Activated CD8-positive, alpha-beta T cell treated with anti-CD3 and anti-CD28 coated beads, Interleukin-2, amount 10 ng/mL, durations not matched to agents 7 days and 5 days (primary cell): ENCODE data around the gene VARS2. TPM values are rescaled to one million over a fixed set of nuclear protein-coding genes. Genes with fewer than 3 reads are reported as not detected.
A peak's percentile ranks its signal among the peaks of the same experiment; 100 is the strongest.

Experiments
- ATAC-seq: fragments of 150-1000 bp; cut with Tn5 transposase; one replicate; pipeline ENCODE4 v1.10.0; 2021; ENCODE audit warnings: moderate library complexity
- CTCF ChIA-PET: fragments of 350-600 bp; sonication (Branson Sonifier 250); formaldehyde crosslinking; loops from one replicate; lab custom pipeline; 2021; ENCODE audit warnings: antibody characterized with exemption; lab: Charles Lee
- POLR2A ChIA-PET: fragments of 350-600 bp; sonication (Branson Sonifier 250); formaldehyde crosslinking; loops from one replicate; lab custom pipeline; 2021; ENCODE audit warnings: antibody characterized with exemption; lab: Charles Lee
- DNase-seq: peaks from one replicate; pipeline ENCODE4 v3.0.0-alpha.2; 2020
- H3K27ac Mint-ChIP-seq: one replicate; pipeline ENCODE4 v1.8.0; 2021; ENCODE audit warnings: mild to moderate bottlenecking, mixed read lengths
- H3K27me3 Mint-ChIP-seq: one replicate; pipeline ENCODE4 v1.8.0; 2021; ENCODE audit warnings: low read depth, mixed read lengths
- H3K36me3 Mint-ChIP-seq: one replicate; pipeline ENCODE4 v1.8.0; 2021; ENCODE audit warnings: low read depth, mixed read lengths
- H3K4me1 Mint-ChIP-seq: one replicate; pipeline ENCODE4 v1.8.0; 2021; ENCODE audit warnings: low read depth, mixed read lengths
- H3K4me3 Mint-ChIP-seq: one replicate; pipeline ENCODE4 v1.8.0; 2021; ENCODE audit warnings: mild to moderate bottlenecking, mixed read lengths
- H3K9me3 Mint-ChIP-seq: one replicate; pipeline ENCODE4 v1.8.0; 2022; ENCODE audit warnings: mixed read lengths; ENCODE audit not compliant: insufficient read depth
- total RNA-seq, 2 experiments: library from RNA; stranded (reverse); gene quantifications; one replicate each; pipeline ENCODE4 v1.2.3, GENCODE V29; 2021

VARS2 gene
- total RNA-seq, 2 experiments from 2014 or later: 38.4 to 38.8 TPM

GRCh38 chr6:30879684-30880427, 34.2 kb upstream of the VARS2 start:
- H3K4me3 Mint-ChIP-seq: no peak overlapping the region
- ChIA-PET CTCF (interaction anchor here (1.3 to 5.0 kb wide), 5 partner anchors 50 to 208 kb away, joined by 3 to 116 read pairs (median 4); no protein-coding TSS in a partner anchor), POLR2A (interaction anchor here (3.8 kb wide), 1 partner anchor 50 kb away, joined by 15 read pairs; no protein-coding TSS in a partner anchor)
- H3K4me1 Mint-ChIP-seq: peaks cover 38% of the 10 kb centered on the region
- no peaks in the 10 kb centered on the region for H3K36me3 Mint-ChIP-seq
- H3K27ac Mint-ChIP-seq: no peak overlapping the region
- H3K27me3 Mint-ChIP-seq: peaks cover 10% of the 10 kb centered on the region
- no peak for DNase-seq
- no peaks in the 10 kb centered on the region for H3K9me3 Mint-ChIP-seq
- no peak for ATAC-seq

DNA sequence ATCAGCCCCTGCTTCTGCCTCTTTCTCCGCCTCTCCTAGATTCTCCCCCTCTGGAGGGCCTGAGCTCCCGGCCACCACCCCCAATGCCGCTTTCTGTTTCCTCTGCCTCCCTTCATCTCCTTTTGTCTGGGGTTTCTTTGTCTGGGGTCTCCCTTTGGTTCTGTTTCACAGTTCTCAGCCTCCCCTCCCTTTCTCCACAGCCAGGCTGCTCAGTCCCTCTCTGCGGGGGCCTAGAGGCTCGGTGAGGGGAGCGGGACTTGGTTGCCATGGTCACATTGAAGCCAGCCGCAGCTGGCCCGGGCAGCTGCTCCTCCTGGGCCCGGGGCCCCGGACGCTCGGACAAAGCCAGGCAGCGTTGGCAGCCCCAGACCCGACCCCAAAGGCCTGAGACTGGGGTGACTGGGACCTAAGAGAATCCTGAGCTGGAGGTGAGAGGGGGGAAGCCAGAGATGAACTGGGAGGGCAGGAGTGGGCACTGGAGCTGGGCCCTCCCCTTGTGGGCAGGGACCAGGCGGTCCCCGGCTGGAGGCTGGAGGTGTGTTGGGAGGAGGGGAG, 33.3 kb upstream of the VARS2 start:
- Mint-ChIP-seq H3K27me3 (peaks cover 10% of the 10 kb centered on the region), H3K27ac (no peak overlapping the region), H3K9me3 (no peaks in the 10 kb centered on the region), H3K4me1 (peaks cover 43% of the 10 kb centered on the region), H3K4me3 (no peak overlapping the region), H3K36me3 (no peaks in the 10 kb centered on the region)
- ATAC-seq: no peak
- ChIA-PET POLR2A (interaction anchor here (0.7 kb wide), 1 partner anchor 40 kb away, joined by 3 read pairs; no protein-coding TSS in a partner anchor), CTCF (interaction anchor here (0.9 to 1.5 kb wide), 5 partner anchors 51 to 190 kb away, joined by 3 to 5 read pairs (median 3); no protein-coding TSS in a partner anchor)
- no peak for DNase-seq

DNA sequence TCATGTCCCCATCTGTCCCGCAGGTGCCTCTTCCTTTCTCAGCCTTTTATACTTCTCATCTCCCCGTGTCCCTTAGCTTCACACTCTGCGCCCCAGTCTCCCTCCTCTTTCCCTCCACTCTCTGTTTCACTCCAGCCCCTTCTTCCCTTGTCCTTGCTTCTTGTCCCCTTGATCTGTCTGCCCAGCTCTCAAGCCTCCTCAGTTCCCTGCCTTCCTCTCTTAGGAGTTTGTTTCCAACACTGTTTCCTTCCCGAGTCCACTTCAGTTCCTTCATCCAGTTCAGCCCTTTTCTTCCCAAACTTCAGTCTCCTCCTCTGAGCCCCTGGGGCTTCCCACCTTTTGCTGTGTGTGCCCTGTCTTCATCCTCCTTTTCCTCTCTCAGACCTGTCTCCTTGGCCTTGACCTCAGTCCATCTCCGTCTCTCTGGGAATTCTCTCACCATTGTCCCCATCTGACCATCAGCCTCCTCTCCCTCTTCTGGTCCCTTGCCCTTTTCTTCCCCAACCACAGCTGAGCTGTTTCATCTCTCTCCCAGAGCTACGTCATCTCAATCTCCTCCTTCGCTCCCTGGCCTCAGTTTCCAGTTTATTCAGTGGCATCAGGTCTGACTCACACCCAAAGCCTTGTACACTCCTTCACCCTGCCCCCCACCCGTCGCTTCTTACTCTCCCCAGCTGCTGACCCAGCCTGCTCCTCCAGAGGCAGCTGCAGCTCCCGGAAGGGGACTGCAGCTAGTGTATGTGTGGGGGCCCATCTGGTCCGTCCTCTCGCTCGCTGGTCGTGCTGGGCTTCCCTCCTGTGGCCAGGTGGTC, 32.4 kb upstream of the VARS2 start:
- POLR2A ChIA-PET: interaction anchor here (0.7 to 1.0 kb wide), 2 partner anchors 41 to 189 kb away, joined by 3 read pairs; no protein-coding TSS in a partner anchor
- H3K27me3 Mint-ChIP-seq: peaks cover 10% of the 10 kb centered on the region
- ATAC-seq: no peak
- no peak for DNase-seq
- no peaks in the 10 kb centered on the region for H3K9me3 Mint-ChIP-seq
- H3K4me1 Mint-ChIP-seq: peaks cover 45% of the 10 kb centered on the region
- CTCF ChIA-PET: interaction anchor here (0.9 to 1.8 kb wide), 10 partner anchors 26 to 198 kb away, joined by 3 to 5 read pairs (median 4); partner anchors contain the start of gene GTF2H4
- no peak overlapping the region for H3K4me3 Mint-ChIP-seq
- no peaks in the 10 kb centered on the region for H3K36me3 Mint-ChIP-seq
- H3K27ac Mint-ChIP-seq: no peak overlapping the region

GRCh38 chr6:30882204-30882758, 31.8 kb upstream of the VARS2 start:
- ATAC-seq (no peak), DNase-seq (no peak)
- Mint-ChIP-seq H3K4me3 (no peak overlapping the region), H3K27ac (no peak overlapping the region), H3K9me3 (no peaks in the 10 kb centered on the region), H3K27me3 (peaks cover 10% of the 10 kb centered on the region), H3K4me1 (peaks cover 42% of the 10 kb centered on the region), H3K36me3 (no peaks in the 10 kb centered on the region)
- ChIA-PET POLR2A (interaction anchor here (1.0 kb wide), 1 partner anchor 189 kb away, joined by 3 read pairs; no protein-coding TSS in a partner anchor), CTCF (interaction anchor here (1.0 to 3.1 kb wide), 8 partner anchors 26 to 197 kb away, joined by 3 to 21 read pairs (median 5); partner anchors contain the start of gene GTF2H4)

DNA sequence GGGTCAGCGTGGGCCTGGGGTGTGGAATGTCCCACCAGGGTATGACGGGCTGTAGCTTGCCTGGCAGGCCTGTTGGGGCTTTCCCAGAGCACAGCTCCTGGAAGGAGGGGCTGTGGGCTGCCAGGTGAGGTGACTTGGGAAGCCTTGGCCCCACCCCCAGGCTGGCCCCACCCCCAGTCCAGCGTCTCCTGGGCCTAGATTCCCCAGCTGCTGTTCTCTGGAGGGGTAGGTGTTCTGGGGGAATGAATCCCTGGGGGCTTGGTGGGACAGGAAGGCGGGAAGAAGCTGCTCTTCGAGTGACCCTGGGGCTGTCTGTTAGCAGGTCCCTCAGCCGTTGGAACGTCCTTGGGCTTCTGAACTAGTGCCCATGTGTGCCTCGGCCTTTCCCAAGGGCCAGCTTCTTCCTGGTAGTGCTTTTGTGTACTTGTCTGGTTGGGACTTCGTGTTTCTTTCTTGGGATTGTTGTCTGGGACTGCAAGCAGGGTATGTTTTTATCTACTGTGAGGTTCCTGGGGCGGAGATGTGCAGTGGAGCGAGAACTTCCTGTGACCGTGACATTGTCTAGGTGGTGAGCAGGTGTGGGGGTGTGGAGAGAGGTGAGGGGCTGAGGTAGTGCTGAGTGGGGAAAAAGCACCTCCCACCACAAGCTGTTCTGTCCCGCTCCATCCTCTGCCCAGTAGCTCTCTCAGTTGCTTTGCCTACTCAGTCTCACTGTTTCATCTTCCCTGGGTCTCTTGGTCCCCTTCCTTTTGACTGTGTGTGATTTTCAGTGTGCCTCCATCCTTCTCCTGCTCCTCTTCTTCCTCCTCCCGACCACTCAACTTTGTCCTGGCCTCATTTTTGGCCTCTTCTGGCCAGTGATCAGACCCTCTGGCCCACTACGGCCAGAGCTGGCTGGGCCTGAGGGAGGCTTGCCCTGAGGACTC, 31.0 kb upstream of the VARS2 start:
- Mint-ChIP-seq H3K9me3 (no peaks in the 10 kb centered on the region), H3K4me3 (peak overlapping the region; percentile 68), H3K27me3 (peaks cover 10% of the 10 kb centered on the region), H3K4me1 (peaks cover 36% of the 10 kb centered on the region), H3K27ac (no peak overlapping the region), H3K36me3 (no peaks in the 10 kb centered on the region)
- DNase-seq (no peak), ATAC-seq (no peak)
- CTCF ChIA-PET: interaction anchor here (1.0 to 3.1 kb wide), 11 partner anchors 25 to 196 kb away, joined by 3 to 21 read pairs (median 4); partner anchors contain the start of gene GTF2H4
- POLR2A ChIA-PET: interaction anchor here (1.0 to 1.2 kb wide), 2 partner anchors 39 to 188 kb away, joined by 3 to 4 read pairs; no protein-coding TSS in a partner anchor

DNA sequence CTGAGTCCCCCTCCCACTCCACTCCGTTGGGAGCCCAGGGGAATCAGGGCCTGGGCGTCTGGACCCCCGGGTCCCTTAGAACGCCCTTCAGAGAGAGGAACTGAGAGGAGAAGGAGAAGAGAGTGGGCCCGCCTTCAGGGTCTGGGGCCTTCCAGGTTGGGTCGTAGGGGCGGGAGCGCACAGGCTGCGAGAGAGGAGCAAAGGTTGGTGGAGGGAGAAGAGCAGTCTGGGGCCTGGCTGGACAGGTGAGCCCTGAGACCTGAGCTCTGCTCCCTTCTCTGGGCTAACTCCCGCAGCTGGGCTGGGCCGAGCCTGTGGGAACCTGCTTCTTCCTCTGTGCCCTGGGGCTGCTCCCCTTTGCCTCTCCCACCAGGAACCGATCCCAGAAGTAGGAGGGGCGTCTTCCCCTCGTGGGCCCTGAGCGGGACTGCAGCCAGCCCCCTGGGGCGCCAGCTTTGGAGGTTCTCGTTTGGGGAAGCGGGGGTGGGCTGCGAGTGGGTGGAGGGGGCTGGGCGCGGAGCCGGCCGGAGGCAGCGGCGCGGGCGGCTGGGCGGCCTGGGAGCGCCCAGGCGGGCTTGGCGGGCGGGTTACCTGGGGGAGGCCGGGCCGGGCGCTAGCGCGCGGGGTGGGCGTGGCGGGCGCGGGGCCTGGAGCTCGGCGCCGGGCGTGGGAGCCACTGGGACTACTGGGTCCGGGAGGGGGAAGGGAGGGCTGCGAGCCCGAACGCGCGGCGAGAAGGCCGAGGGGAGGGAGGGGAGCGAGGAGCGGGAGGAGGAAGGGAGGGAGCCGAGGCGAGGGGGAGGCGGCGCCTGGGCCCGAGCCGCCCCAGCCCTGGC, 30.1 kb upstream of the VARS2 start, which contains the start of gene DDR1:
Gene DDR1, plus strand, starts transcription at position 835 of the 836 bp plus-strand sequence. CDS start 4,211 bp downstream, outside the sequence.
- ATAC-seq (peak; percentile 85), DNase-seq (peak; percentile 57)
- Mint-ChIP-seq H3K4me1 (peaks cover 31% of the 10 kb centered on the region), H3K9me3 (no peaks in the 10 kb centered on the region), H3K36me3 (no peaks in the 10 kb centered on the region), H3K4me3 (peak within 1 kb of the TSS; percentile 73), H3K27ac (peak within 1 kb of the TSS; percentile 21), H3K27me3 (peaks cover 10% of the 10 kb centered on the region)
- ChIA-PET POLR2A (interaction anchor here (0.7 to 1.2 kb wide), 2 partner anchors 40 to 70 kb away, joined by 3 to 4 read pairs; no protein-coding TSS in a partner anchor), CTCF (interaction anchor here (0.9 to 3.1 kb wide), 8 partner anchors 31 to 430 kb away, joined by 3 to 21 read pairs (median 4); no protein-coding TSS in a partner anchor)

DNA sequence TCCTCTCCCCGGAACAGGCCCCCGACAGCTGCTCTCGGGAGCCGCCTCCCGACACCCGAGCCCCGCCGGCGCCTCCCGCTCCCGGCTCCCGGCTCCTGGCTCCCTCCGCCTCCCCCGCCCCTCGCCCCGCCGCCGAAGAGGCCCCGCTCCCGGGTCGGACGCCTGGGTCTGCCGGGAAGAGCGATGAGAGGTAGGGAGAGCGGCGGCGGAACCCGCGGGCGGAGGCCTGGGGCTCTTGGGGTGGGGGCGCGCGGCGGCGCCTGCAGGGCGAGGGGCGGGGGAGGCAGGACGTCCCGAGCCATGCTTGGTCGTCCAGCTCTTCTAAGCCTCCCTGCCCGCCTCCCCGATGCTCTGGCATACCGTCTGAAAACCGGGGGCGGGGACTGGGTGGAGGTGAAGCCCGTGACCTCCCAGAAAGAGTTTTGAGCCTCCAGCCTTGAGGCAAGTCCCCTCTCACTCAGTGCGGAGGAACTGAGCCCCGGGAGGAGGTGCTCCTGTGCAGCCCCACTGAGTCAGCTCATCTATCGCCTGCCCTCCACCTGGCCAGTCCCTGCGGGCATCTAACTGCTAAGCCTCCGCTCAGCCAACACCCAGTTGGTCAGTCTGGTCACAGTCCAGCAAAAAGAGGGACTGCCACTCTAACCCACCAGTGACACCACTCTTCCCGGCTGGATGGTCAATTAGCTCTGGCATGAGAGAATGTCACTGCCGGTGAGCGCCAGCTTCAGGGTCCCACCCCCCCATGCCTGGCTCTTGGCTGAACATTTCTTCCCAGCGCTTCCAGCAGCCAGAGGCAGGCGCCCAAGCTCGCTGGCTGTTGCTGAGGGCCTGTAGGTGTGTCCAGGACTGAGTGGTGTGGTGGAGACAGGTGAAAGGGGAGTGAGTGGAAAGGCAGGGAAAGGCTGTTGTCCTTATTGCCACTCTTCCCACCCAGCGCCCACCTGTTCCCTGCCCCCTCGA, 29.2 kb upstream of the VARS2 start:
- DNase-seq (peak; percentile 46), ATAC-seq (peak; percentile 62)
- Mint-ChIP-seq H3K27ac (peak overlapping the region; percentile 21), H3K4me1 (peaks cover 31% of the 10 kb centered on the region), H3K36me3 (no peaks in the 10 kb centered on the region), H3K27me3 (peaks cover 10% of the 10 kb centered on the region), H3K4me3 (peak overlapping the region; percentile 73), H3K9me3 (no peaks in the 10 kb centered on the region)
- ChIA-PET CTCF (interaction anchor here (0.8 to 3.1 kb wide), 7 partner anchors 29 to 431 kb away, joined by 3 to 21 read pairs (median 6); partner anchors contain the start of gene VARS2), POLR2A (interaction anchor here (0.6 to 0.7 kb wide), 2 partner anchors 44 to 71 kb away, joined by 3 read pairs; no protein-coding TSS in a partner anchor)

- H3K4me1 Mint-ChIP-seq: peaks cover 31% of the 10 kb centered on the region
- ATAC-seq (no peak), DNase-seq (no peak)
- CTCF ChIA-PET: interaction anchor here (0.8 to 3.1 kb wide), 4 partner anchors 28 to 202 kb away, joined by 5 to 21 read pairs (median 6); partner anchors contain the start of gene VARS2
- peaks cover 10% of the 10 kb centered on the region for H3K27me3 Mint-ChIP-seq
- peak overlapping the region; percentile 73 for H3K4me3 Mint-ChIP-seq
- H3K36me3 Mint-ChIP-seq: no peaks in the 10 kb centered on the region
- no peak overlapping the region for H3K27ac Mint-ChIP-seq
- H3K9me3 Mint-ChIP-seq: no peaks in the 10 kb centered on the region
- POLR2A ChIA-PET: interaction anchor here (0.6 kb wide), 1 partner anchor 45 kb away, joined by 3 read pairs; no protein-coding TSS in a partner anchor
Observed at GRCh38 chr6:30885481-30885998, 28.5 kb upstream of the VARS2 start.
